MM.1S (cell line): ENCODE measurements around the gene ERAS.

Source experiments
- DNase-seq: peaks from one replicate; pipeline ENCODE4 v3.0.0-alpha.2; 2015
- H2AFZ ChIP-seq: fragments of 300-600 bp; sonication (generic); 2 replicates; pipeline ENCODE4 v1.6.0; 2016; ENCODE audit warnings: antibody characterized with exemption, low read length
- H3F3A ChIP-seq: fragments of 300-600 bp; sonication (generic); 2 replicates; pipeline ENCODE4 v1.6.1; 2016; ENCODE audit warnings: mild to moderate bottlenecking, antibody characterized with exemption, low read length, moderate library complexity, mixed read lengths; ENCODE audit not compliant: insufficient read depth
- H3K27ac ChIP-seq: fragments of 300-600 bp; sonication (generic); 2 replicates; pipeline ENCODE4 v1.5.1; 2016; ENCODE audit warnings: mild to moderate bottlenecking, low read length
- H3K27me3 ChIP-seq: fragments of 300-600 bp; sonication (generic); replicated peaks from 2 replicates; pipeline ENCODE4 v1.6.0; 2016; ENCODE audit warnings: low read length; ENCODE audit not compliant: insufficient read depth
- H3K36me3 ChIP-seq: fragments of 300-600 bp; sonication (generic); replicated peaks from 2 replicates; pipeline ENCODE4 v1.6.1; 2016; ENCODE audit warnings: mild to moderate bottlenecking, low read length, mixed read lengths; ENCODE audit not compliant: insufficient read depth
- H3K4me1 ChIP-seq: fragments of 300-600 bp; sonication (generic); 2 replicates; pipeline ENCODE4 v1.6.1; 2016; ENCODE audit warnings: low read length, mixed read lengths
- H3K4me2 ChIP-seq: fragments of 300-600 bp; sonication (generic); 2 replicates; pipeline ENCODE4 v1.6.0; 2016; ENCODE audit warnings: low read depth, low read length
- H3K4me3 ChIP-seq: fragments of 300-600 bp; sonication (generic); 2 replicates; pipeline ENCODE4 v1.5.1; 2016; ENCODE audit warnings: low read length, mixed read lengths
- H3K79me2 ChIP-seq: fragments of 300-600 bp; sonication (generic); 2 replicates; pipeline ENCODE4 v1.6.1; 2016; ENCODE audit warnings: mixed run types, low read length, mixed read lengths
- H3K9ac ChIP-seq: fragments of 300-600 bp; sonication (generic); 2 replicates; pipeline ENCODE4 v1.6.1; 2016; ENCODE audit warnings: low read length, mixed read lengths
- H3K9me2 ChIP-seq: fragments of 300-600 bp; sonication (generic); replicated peaks from 2 replicates; pipeline ENCODE4 v1.6.1; 2016; ENCODE audit warnings: mild to moderate bottlenecking, low read length, mixed read lengths; ENCODE audit not compliant: insufficient read depth
- H3K9me3 ChIP-seq: fragments of 300-600 bp; sonication (generic); replicated peaks from 2 replicates; pipeline ENCODE4 v1.6.1; 2016; ENCODE audit warnings: mild to moderate bottlenecking, low read length, mixed read lengths; ENCODE audit not compliant: insufficient read depth
- H4K20me1 ChIP-seq: fragments of 300-600 bp; sonication (generic); 2 replicates; pipeline ENCODE4 v1.6.1; 2016; ENCODE audit warnings: mild to moderate bottlenecking, low read length, moderate library complexity, mixed read lengths; ENCODE audit not compliant: insufficient read depth
- CTCF ChIP-seq: fragments of 300-600 bp; sonication (generic); IDR thresholded peaks from 2 replicates; pipeline ENCODE4 v1.5.1; 2016; ENCODE audit warnings: antibody characterized with exemption, low read length, mixed read lengths
- EZH2 ChIP-seq: fragments of 300-600 bp; sonication (generic); optimal IDR thresholded peaks from 2 replicates; pipeline ENCODE3; 2017; ENCODE audit warnings: low read depth, mild to moderate bottlenecking, antibody characterized with exemption, low read length, mixed read lengths
- EZH2phosphoT487 ChIP-seq: fragments of 300-600 bp; sonication (generic); IDR thresholded peaks from 2 replicates; pipeline ENCODE4 v1.6.1; 2018; ENCODE audit warnings: antibody characterized with exemption, low read length

The ERAS gene

GRCh38 chrX:48827654-48827968 lies 1.3 kb downstream of the ERAS start:
- H3K4me2 ChIP-seq, result no peak overlapping the region
- no peaks in the 10 kb centered on the region for H3K9me2 ChIP-seq
- no peak for DNase-seq
- H3K9me3 ChIP-seq, result no peaks in the 10 kb centered on the region
- H3K27ac ChIP-seq, result no peak overlapping the region
- no peaks in the 10 kb centered on the region for H3F3A ChIP-seq
- H3K79me2 ChIP-seq, result no peaks in the 10 kb centered on the region
- H3K4me3 ChIP-seq, result no peak overlapping the region
- H2AFZ ChIP-seq, result no peak overlapping the region
- no peaks in the 10 kb centered on the region for H3K27me3 ChIP-seq
- H3K9ac ChIP-seq, result no peak overlapping the region
- TF ChIP-seq EZH2 (no peak), EZH2phosphoT487 (no peak), CTCF (no peak)
- H4K20me1 ChIP-seq, result no peaks in the 10 kb centered on the region
- H3K36me3 ChIP-seq, result no peaks in the 10 kb centered on the region
- no peaks in the 10 kb centered on the region for H3K4me1 ChIP-seq

- Histone ChIP-seq H3K27me3 (no peaks in the 10 kb centered on the region), H3K4me1 (no peaks in the 10 kb centered on the region), H3K4me3 (no peak overlapping the region), H3K9ac (no peak overlapping the region), H2AFZ (no peak overlapping the region), H3K27ac (no peak overlapping the region), H3F3A (no peaks in the 10 kb centered on the region), H3K36me3 (no peaks in the 10 kb centered on the region), H3K9me3 (no peaks in the 10 kb centered on the region), H3K79me2 (no peaks in the 10 kb centered on the region), H3K9me2 (no peaks in the 10 kb centered on the region), H3K4me2 (no peak overlapping the region), H4K20me1 (no peaks in the 10 kb centered on the region)
- DNase-seq, result no peak
- no peak for TF ChIP-seq CTCF
- TF ChIP-seq EZH2, result no peak
- no peak for TF ChIP-seq EZH2phosphoT487
Measured at GRCh38 chrX:48829016-48829735, 2.9 kb downstream of the ERAS start.

- DNase-seq, result no peak
- H3K4me1 ChIP-seq, result no peaks in the 10 kb centered on the region
- no peaks in the 10 kb centered on the region for H4K20me1 ChIP-seq
- no peaks in the 10 kb centered on the region for H3K9me3 ChIP-seq
- H3K79me2 ChIP-seq, result no peaks in the 10 kb centered on the region
- H3K4me3 ChIP-seq, result no peak overlapping the region
- H2AFZ ChIP-seq, result no peak overlapping the region
- no peak overlapping the region for H3K9ac ChIP-seq
- TF ChIP-seq EZH2 (no peak), EZH2phosphoT487 (no peak), CTCF (no peak)
- H3K9me2 ChIP-seq, result no peaks in the 10 kb centered on the region
- H3F3A ChIP-seq, result no peaks in the 10 kb centered on the region
- no peaks in the 10 kb centered on the region for H3K36me3 ChIP-seq
- H3K27ac ChIP-seq, result no peak overlapping the region
- H3K27me3 ChIP-seq, result no peaks in the 10 kb centered on the region
- H3K4me2 ChIP-seq, result no peak overlapping the region
Measured at GRCh38 chrX:48831136-48831908, 5.0 kb downstream of the ERAS start.
